ENCODE results near the gene KRT28. TPM values are rescaled to one million over a fixed set of nuclear protein-coding genes. Genes with fewer than 3 reads are reported as not detected.

The KRT28 gene
- total and polyA plus RNA-seq, 2 of the 8 experiments (the other 6 are each of a cell fraction or from before 2014, with no cell fraction given) = not detected

DNA sequence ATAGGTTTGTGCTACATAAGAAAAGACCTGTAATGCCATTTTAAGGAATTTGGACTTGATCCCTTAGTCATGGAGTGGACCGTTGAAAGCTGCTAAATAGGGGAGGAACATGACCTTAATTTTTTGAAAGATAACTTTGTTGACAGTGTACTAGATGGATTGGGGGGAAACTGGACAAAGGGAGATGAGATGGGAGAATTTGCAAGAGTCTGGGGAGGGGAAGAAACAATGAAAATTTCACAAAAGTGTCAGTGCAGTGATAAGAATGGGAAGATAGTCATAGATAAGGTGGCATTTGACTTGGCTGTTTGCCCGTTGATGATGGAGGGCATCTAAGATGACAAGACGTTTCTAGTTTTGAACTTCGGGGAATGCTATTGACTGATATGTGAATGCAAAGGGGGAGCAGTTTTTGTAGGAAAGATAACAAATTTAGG lies 44.9 kb upstream of the KRT28 start (continued):
- TF ChIP-seq MAX (IDR thresholded peaks at IDR 0.05) (no peak), SP1 (IDR thresholded peaks at IDR 0.05; ENCODE audit: low read depth, low read length) (no peak), KDM4A (IDR thresholded peaks at IDR 0.05; ENCODE audit: low read depth, low read length, severe bottlenecking) (no peak), CEBPB (IDR thresholded peaks at IDR 0.05; ENCODE audit: low read depth, low read length) (no peak), BCL11A (IDR thresholded peaks at IDR 0.05; ENCODE audit: low read depth in 2 of 2, low read length in 2 of 2) (no peak), KDM1A (IDR thresholded peaks at IDR 0.05; ENCODE audit: borderline replicate concordance, low read length) (no peak)
